GM13977 (cell line): ENCODE data around the gene RAB23.

Source experiments
- DNase-seq: peaks from one replicate; pipeline ENCODE4 v3.0.0; 2012; ENCODE audit warnings: low spot score
- in situ Hi-C: fragments of 300-500 bp; cut with MboI; formaldehyde crosslinking; loops from one replicate; pipeline ENCODE4 v1.12.0; 2022; ENCODE audit warnings: low sequenced_read_pairs, low pct_unique_long_range_greater_than_20kb, mixed read lengths, inconsistent platforms; ENCODE audit not compliant: unreplicated experiment
- TF ChIP-seq, protein P1 (sequence below): IDR thresholded peaks from 2 replicates; pipeline ENCODE4 v1.5.1; 2012; ENCODE audit warnings: mild to moderate bottlenecking, control low read depth; ENCODE audit not compliant: insufficient read depth; ENCODE audit errors: extremely low read depth, missing control alignments

Gene RAB23

DNA sequence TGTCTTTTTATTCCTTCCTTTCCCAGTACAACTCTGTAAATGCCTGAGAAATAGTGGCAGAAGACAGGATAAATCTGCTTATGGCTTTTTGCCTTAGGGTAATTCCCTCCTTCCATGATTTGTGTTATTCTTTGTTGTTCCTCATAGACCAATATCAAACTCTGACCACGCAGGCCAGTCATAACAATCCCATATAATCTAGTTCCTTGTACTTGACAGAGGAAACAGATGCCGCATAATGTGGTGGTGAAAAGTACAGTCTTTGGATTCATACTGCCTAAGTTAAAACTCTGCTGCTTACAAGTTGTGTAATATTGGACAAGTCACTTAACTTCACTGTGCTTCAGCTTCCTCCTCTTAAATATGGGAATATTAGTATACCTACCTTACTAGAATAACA, 58.2 kb downstream of the RAB23 start:
- in situ Hi-C loops = no loop called here
- no peak for DNase-seq
- TF ChIP-seq, protein P1, sequence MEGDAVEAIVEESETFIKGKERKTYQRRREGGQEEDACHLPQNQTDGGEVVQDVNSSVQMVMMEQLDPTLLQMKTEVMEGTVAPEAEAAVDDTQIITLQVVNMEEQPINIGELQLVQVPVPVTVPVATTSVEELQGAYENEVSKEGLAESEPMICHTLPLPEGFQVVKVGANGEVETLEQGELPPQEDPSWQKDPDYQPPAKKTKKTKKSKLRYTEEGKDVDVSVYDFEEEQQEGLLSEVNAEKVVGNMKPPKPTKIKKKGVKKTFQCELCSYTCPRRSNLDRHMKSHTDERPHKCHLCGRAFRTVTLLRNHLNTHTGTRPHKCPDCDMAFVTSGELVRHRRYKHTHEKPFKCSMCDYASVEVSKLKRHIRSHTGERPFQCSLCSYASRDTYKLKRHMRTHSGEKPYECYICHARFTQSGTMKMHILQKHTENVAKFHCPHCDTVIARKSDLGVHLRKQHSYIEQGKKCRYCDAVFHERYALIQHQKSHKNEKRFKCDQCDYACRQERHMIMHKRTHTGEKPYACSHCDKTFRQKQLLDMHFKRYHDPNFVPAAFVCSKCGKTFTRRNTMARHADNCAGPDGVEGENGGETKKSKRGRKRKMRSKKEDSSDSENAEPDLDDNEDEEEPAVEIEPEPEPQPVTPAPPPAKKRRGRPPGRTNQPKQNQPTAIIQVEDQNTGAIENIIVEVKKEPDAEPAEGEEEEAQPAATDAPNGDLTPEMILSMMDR = no peak

DNA sequence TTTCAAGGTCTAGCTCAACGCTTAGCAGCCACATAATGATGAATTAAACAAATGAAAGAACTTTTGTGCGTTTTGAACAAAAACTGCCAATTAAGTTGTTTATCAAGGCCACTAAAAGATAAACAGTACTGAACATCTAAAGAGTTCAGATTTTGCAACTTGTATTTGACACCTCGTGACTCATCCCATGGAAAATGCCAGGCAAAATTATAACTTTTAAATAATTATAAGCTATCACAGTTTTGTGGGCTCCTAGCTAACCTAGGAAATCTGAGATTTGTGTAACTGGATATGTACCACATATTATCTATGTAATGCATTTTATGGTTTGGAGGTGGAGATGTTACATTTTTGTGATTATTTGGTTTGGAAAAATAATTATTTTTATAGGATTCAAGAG, 59.6 kb downstream of the RAB23 start:
- no peak for DNase-seq
- in situ Hi-C loops = no loop called here
- TF ChIP-seq, protein P1 = no peak

DNA sequence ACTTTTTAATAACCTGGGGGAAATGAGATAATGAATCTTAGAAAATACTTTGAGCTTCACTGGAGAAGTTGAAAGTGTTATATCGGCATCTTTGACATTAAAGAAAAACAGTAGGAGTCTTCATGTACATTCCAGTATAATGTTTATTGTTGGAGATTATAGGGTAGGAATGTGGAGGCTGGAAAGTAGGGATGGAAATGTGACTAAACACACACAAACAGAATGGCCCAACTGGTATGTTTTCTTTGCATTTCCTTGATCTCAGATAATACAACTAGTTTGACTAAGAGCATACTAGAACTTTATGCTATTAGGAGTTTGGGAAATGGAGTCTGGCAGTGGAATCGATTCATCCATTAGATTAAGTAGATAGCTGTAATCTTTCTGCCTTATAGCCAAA, 60.1 kb downstream of the RAB23 start:
- in situ Hi-C loops = no loop called here
- TF ChIP-seq, protein P1 = no peak
- no peak for DNase-seq

DNA sequence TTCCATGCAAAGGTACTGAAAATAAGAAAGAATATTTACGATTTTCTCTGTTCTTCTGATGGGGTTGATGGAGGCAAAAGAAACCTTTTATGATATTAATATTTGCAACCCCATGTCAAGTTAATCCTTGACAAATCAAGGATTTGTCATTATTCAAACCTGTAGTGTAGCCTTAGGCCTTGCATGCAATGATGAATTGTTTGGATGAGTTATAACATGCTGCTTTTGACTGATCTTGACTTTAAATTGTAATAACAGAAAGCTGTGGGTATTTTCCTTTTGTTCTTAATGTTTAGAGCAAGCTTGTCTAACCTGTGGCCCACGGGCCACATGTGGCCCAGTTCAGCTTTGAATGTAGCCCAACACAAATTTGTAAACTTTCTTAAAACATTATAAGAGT, 63.0 kb downstream of the RAB23 start:
- in situ Hi-C loops = no loop called here
- TF ChIP-seq, protein P1 = no peak
- DNase-seq = no peak

DNA sequence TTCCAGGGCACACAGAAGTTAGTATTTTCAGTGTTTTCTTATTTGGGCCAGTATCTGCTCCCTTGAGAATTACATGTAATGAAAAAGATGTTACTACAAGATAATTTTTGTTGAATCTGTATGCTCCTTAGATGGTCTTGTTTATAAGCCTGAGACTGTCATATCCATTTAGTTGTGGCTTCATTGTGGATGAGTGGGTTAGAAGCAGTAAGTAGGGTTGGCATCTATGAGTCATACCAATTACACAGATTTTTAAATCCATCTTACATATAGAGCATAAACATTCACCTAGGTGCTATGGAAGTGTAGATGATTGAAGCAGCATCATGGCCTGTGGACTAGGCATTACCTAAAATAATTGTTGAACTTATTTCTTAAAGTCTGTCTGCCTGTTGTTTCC, 63.4 kb downstream of the RAB23 start:
- in situ Hi-C loops = no loop called here
- DNase-seq = no peak

DNA sequence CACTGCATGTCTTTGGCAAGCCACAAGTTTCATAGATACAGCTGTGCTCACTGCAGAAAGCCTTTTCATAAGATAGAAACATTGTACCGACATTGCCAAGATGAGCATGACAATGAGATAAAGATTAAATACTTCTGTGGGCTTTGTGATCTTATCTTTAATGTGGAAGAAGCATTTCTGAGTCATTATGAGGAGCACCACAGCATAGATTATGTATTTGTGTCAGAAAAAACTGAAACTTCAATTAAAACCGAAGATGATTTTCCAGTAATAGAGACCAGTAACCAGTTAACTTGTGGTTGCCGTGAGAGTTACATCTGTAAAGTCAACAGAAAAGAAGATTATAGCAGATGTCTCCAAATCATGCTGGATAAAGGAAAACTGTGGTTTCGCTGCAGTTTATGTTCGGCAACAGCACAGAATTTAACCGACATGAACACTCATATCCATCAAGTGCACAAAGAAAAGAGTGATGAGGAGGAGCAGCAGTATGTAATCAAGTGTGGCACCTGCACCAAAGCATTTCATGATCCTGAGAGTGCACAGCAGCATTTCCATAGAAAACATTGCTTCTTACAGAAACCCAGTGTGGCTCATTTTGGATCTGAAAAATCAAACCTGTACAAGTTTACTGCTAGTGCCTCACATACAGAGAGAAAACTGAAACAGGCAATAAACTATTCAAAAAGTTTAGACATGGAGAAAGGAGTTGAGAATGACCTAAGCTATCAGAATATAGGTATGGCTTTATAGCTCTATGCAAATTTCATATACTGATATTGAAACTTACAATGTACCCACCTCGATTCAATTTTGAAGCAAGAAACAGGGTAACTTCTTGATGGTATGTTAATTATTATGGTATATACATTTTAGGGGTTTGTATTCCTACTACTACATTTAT, 73.9 kb downstream of the RAB23 start:
- TF ChIP-seq, protein P1 = no peak
- in situ Hi-C loops = no loop called here
- DNase-seq = no peak

More for the DNA sequence above, 63.4 kb downstream of the RAB23 start:
- TF ChIP-seq, protein P1 = no peak

DNA sequence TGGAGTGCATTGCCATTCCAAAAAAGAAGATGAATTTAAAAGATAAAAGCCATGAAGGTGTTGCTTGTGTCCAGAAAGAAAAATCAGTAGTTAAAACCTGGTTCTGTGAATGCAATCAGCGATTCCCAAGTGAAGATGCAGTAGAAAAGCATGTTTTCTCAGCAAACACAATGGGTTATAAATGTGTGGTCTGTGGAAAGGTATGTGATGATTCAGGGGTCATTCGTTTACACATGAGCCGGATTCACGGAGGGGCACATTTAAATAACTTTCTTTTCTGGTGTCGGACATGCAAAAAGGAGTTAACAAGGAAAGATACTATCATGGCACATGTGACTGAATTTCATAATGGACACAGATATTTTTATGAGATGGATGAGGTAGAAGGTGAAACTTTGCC, 74.7 kb downstream of the RAB23 start:
- TF ChIP-seq, protein P1 = no peak
- no peak for DNase-seq
- in situ Hi-C loops = no loop called here
